Femur (tissue), 1 donor: ENCODE results near the gene DCBLD1.
"Not testable (repeated sequence)": the region's sequence is repeated elsewhere in the genome, so short reads cannot be mapped to it uniquely, and the experiment has no call there.

Source experiments
- DNase-seq: peaks from one replicate; pipeline ENCODE4 v3.0.0-alpha.2; 2017

The DCBLD1 gene

GRCh38 chr6:117502580-117502979 lies 20.1 kb downstream of the DCBLD1 start:
- DNase-seq = no peak

DNA sequence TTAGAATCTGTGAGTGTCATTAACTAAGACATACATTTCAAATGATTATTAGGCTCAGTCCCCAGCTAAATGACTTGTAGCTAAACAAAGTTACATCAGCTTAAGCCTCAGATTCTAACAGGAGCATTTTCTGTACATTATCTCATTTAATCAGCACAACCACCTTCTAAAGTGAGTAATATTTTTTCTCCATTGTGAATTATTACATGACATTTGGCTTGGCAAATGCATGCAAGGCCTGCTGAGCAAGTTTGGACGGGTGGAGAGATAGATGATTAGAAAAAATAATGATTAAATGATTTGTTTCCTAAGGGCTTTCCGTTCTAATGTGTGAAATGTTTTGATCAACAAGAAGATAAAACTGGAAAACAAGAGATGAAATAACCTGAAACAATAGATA lies 20.7 kb downstream of the DCBLD1 start:
- no peak for DNase-seq

GRCh38 chr6:117504478-117505144 lies 22.1 kb downstream of the DCBLD1 start:
- no peak for DNase-seq

DNA sequence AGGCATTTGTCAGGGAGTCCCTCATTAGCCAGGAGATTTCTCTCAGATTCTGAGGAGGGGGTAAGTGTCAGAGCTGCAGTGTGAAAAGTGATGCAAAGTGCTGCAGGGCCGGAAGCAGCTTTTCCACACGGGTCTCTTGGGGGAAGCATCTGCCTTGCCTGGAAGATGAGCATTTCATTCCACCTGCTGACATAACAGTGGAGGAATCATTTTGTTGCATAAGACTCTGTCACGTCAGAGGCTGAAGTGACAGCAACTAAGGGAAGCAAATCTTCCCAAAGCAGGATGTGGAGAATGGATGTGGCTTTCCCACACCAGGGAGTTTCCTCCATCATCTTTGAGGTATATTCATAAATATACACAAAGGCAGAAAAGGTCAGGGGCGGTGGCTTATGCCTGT lies 22.8 kb downstream of the DCBLD1 start:
- DNase-seq = no peak

DNA sequence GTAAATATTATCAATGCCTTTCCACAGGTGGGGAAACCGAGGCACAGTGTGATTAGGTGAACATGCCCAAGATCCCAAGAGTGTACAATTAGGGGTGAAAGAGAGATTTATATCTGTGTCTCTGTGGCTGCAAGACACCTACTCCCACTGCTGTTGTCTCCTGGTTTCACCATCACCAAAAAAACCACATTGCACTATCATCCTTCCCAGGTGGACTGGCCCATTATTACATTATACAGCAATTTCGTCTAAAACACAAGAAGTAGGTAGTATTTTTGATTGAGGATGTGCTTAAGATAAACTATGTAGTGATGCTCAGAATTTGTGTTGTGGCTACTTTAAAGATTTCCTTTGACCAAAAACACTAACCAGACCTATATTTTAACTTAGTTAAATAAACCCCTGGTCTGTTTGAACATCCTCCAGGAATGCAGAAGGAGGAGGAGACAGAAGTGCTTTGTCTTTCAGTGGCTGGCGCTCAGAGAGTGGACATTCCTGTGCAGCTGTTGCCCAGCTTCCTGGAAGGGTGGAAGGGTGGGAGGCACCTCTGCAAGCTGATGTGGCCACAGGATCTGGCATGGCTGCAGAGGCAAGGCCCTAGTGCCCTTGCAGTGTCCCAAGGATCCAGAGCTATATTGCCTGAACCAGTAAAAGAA lies 23.8 kb downstream of the DCBLD1 start:
- peak; percentile 48 for DNase-seq

GRCh38 chr6:117506907-117507306 lies 24.4 kb downstream of the DCBLD1 start:
- DNase-seq = no peak

DNA sequence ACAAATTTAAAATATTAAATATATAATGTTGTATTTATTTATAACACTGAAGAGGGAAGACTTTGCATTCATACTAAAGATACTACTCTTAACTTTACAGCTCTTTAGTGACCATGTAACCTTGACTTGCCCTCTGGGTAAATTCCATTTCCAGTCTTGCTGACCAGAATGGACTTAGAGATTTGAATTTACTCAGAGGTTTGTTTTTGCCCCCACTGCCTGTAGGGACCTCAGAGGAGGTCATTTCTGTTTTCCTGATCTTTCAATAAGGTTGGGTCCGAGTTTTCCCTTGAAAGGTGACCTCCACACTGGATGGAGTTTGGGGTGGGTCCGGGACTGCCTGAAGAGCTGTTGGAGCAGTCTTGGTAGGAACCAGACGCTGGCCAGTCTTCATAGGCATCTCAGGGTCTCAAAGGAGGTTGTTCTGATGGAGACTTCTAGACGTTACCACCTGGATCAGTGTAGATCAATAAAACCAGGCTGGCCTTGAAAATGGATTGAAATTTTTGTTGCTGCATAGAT lies 26.0 kb downstream of the DCBLD1 start:
- DNase-seq = no peak

- DNase-seq = no peak
Observed at GRCh38 chr6:117509021-117509420, 26.5 kb downstream of the DCBLD1 start.

- DNase-seq = no peak
Observed at GRCh38 chr6:117512056-117512828, 29.8 kb downstream of the DCBLD1 start.

DNA sequence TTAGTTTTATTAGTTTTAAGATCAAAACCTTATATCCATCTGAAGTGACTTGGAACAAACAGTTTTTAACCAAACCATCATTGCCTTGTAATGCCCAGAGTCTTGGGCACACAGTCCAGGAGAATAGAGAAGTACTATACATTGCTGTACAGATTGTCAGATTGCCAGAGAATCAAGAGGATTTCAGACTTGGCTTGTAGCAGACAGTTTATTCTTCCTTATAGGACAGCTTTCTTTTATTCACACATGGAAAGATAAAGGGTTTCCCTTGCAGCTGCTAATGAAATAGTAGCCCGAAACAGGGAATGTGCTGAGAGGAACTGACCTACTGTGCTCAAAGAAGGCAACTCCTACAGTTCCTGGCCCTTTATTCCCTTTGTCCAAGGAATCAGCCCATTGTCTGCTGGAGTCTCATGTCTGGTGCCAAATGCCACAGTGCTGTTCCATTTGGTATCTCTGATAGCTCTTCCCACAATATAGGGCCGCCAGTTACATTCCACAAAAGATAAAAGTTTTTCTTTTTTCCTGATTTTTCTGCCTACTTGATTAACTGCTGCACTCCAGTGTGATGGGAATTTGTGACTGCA lies 30.6 kb downstream of the DCBLD1 start:
- DNase-seq = no peak

- DNase-seq = no peak
Observed at GRCh38 chr6:117513778-117514365, 31.4 kb downstream of the DCBLD1 start.

DNA sequence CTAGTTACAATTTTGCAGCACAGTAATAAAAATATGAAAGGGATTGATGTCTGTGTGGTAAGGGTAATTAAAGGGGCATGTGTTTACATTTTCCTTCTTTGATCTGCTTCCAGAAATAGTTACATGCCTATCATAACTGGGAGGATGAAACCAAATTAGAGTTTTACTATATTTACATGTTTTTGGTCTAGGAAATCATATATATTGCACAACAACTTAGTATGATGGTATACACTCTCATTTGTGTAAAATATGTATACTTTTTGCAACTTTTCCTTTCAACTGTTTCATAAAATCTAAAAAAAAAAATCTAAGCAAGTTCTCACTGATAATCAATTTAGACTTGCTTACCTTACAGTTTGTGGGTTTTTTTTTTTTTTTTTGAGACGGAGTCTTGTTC lies 32.2 kb downstream of the DCBLD1 start:
- DNase-seq = no peak

GRCh38 chr6:117515326-117515725 lies 32.9 kb downstream of the DCBLD1 start:
- no peak for DNase-seq

DNA sequence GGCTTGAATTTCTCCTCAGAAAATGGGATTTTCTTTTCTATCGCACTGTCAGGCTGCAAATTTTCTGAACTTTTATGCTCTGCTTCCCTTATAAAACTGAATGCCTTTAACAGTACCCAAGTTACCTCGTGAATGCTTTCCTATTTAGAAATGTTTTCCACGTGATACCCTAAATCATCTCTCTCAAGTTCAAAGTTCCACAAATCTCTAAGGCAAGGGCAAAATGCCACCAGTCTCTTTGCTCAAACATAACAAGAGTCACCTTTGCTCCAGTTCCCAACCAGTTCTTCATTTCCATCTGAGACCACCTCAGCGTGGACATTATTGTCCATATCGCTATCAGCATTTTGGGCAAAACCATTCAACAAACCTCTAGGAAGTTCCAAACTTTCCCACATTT lies 35.5 kb downstream of the DCBLD1 start:
- not testable (repeated sequence) for DNase-seq

DNA sequence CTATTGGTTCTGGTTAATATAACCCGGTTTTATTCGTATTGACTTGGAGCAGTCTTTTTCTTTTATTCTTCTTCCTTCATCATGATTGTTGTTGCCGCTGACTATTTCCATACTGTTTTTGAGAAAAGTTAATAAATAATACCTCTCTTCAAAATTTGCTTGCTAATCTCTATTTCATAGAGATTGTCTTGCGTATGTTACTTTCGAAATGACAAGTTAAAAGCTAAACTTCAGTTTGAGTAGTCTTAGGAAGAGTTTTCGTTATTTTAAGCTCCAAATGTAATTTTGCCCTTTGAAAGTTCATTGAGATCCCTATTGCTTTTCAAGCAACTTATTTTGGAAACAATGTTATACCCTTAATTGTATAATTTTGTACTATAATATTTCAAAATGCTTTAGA lies 36.4 kb downstream of the DCBLD1 start:
- DNase-seq = no peak

DNA sequence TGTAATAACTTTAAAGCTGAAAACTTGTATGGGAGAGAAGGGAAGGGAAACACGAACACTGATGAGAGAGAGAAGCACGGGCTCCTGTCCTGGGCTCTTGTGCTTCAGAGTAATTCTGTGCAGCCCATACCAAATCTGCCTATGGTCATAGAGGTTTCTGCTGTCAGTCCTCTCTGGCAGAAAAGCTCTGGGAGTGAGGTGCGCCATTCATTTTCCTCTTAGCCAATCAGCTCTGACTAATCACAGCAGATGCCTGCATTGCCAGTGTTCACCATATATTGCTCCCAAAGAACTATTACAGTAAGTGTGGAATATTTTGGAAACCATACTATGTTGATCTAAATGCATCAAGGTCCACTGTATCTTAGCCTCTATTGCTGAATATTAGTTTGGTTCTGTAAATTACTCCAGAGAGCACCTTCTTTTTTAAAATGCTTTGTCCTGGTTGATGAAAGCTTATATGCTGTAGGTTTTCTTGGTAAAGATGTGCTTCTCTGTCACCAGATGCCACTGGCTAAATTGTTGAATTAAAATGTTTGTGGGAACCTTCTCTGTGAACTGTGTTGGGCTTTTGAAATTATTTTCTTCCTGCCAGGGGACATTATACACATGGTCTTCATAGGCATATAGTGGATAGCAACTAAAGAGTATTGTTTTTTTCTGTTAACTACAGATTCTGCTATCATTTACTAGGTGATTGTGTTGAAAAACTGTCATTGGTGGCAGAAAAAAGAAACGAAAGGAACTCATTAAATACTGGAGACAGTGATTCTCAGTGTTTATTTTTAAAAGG lies 38.3 kb downstream of the DCBLD1 start:
- DNase-seq = no peak

GRCh38 chr6:117521791-117522502 lies 39.5 kb downstream of the DCBLD1 start:
- DNase-seq = no peak

- DNase-seq = no peak
Observed at GRCh38 chr6:117525607-117526006, 43.1 kb downstream of the DCBLD1 start.

GRCh38 chr6:117530467-117531242 lies 48.2 kb downstream of the DCBLD1 start:
- DNase-seq = no peak

GRCh38 chr6:117531346-117531745 lies 48.9 kb downstream of the DCBLD1 start:
- no peak for DNase-seq
